HTR-8/SVneo (cell line): ENCODE results near the gene GAMT.
A peak's percentile ranks its signal among the peaks of the same experiment; 100 is the strongest.

Experiments used
- DNase-seq: peaks from one replicate; pipeline ENCODE4 v3.0.0; 2011; ENCODE audit warnings: low spot score, mixed read lengths; ENCODE audit not compliant: insufficient read length
- FAIRE-seq: peaks from 2 replicates; lab custom pipeline; 2011; peaks lifted over from hg19 to GRCh38; lab: Jason Lieb, UNC

Gene GAMT

GRCh38 chr19:1370579-1371361, 30.6 kb downstream of the GAMT start:
- FAIRE-seq (no peak), DNase-seq (no peak)

GRCh38 chr19:1369214-1369805, 32.0 kb downstream of the GAMT start:
- DNase-seq, result no peak
- no peak for FAIRE-seq

GRCh38 chr19:1366899-1367870, 34.2 kb downstream of the GAMT start:
- DNase-seq, result no peak
- FAIRE-seq, result no peak

GRCh38 chr19:1366296-1366695, 35.0 kb downstream of the GAMT start:
- no peak for FAIRE-seq

GRCh38 chr19:1365319-1366269, 35.7 kb downstream of the GAMT start:
- no peak for FAIRE-seq

More at GRCh38 chr19:1366296-1366695, 35.0 kb downstream of the GAMT start:
- no peak for DNase-seq

GRCh38 chr19:1364070-1364704, 37.2 kb downstream of the GAMT start:
- no peak for DNase-seq
- FAIRE-seq, result no peak

More at GRCh38 chr19:1365319-1366269, 35.7 kb downstream of the GAMT start:
- no peak for DNase-seq

- no peak for FAIRE-seq
Observed at GRCh38 chr19:1363599-1363998, 37.7 kb downstream of the GAMT start.

GRCh38 chr19:1362387-1363257, 38.7 kb downstream of the GAMT start:
- DNase-seq, result no peak
- FAIRE-seq, result no peak

More at GRCh38 chr19:1363599-1363998, 37.7 kb downstream of the GAMT start:
- DNase-seq, result no peak

- DNase-seq (no peak), FAIRE-seq (no peak)
Observed at GRCh38 chr19:1361601-1362386, 39.5 kb downstream of the GAMT start.

- no peak for DNase-seq
- FAIRE-seq, result no peak
Observed at GRCh38 chr19:1360818-1361461, 40.4 kb downstream of the GAMT start.

- no peak for DNase-seq
- no peak for FAIRE-seq
Observed at GRCh38 chr19:1360126-1360817, 41.1 kb downstream of the GAMT start.

- no peak for DNase-seq
- no peak for FAIRE-seq
Observed at GRCh38 chr19:1357531-1358109, 43.7 kb downstream of the GAMT start.

- DNase-seq (no peak), FAIRE-seq (no peak)
Observed at GRCh38 chr19:1356508-1356865, 44.9 kb downstream of the GAMT start.

- DNase-seq (no peak), FAIRE-seq (no peak)
Observed at GRCh38 chr19:1355568-1356507, 45.5 kb downstream of the GAMT start.

- DNase-seq, result peak; percentile 31
Observed at GRCh38 chr19:1354970-1355567, 46.3 kb downstream of the GAMT start.

More at GRCh38 chr19:1354970-1355567, 46.3 kb downstream of the GAMT start:
- no peak for FAIRE-seq
